Endothelial cell of umbilical vein (primary cell): ENCODE results near the gene ERGIC1. TPM values are rescaled to one million over a fixed set of nuclear protein-coding genes. Genes with fewer than 3 reads are reported as not detected.

Experiments used
- BruUV-seq: library from RNA; stranded (reverse); fragments of 400-500 nt; replicated peaks from 2 replicates; lab custom pipeline; 2021; lab: Mats Ljungman, UMichigan
- CTCF ChIA-PET: fragments of 300-600, 350-600 bp; sonication (Branson Sonifier 250); formaldehyde crosslinking; loops from one replicate; lab custom pipeline; 2021; ENCODE audit warnings: antibody characterized with exemption, inconsistent platforms; lab: Charles Lee
- POLR2A ChIA-PET: fragments of 300-600, 350-600 bp; sonication (Branson Sonifier 250); formaldehyde crosslinking; loops from one replicate; lab custom pipeline; 2021; ENCODE audit warnings: antibody characterized with exemption, inconsistent platforms; lab: Charles Lee
- DNase-seq: peaks from one replicate; pipeline ENCODE4 v3.0.0-alpha.2; 2011; ENCODE audit warnings: low read depth, low spot score
- FAIRE-seq: peaks from 2 replicates; lab custom pipeline; 2011; peaks lifted over from hg19 to GRCh38; lab: Jason Lieb, UNC
- H2AFZ ChIP-seq: 2 replicates; pipeline ENCODE4 v1.6.0; 2012; ENCODE audit warnings: low read depth, low read length, control low read depth, inconsistent platforms
- H3K27ac ChIP-seq: 2 replicates; pipeline ENCODE4 v1.5.1; 2011; ENCODE audit warnings: low read depth, mild to moderate bottlenecking, control low read depth, low read length, moderate library complexity; ENCODE audit not compliant: insufficient read depth
- H3K27me3 ChIP-seq, 2 experiments: 2 replicates each; pipeline versions ENCODE4 v1.6.0 to v1.6.1; 2011; ENCODE audit warnings: low read length in 2 of 2, mixed read lengths in 1 of 2; ENCODE audit not compliant: control insufficient read depth in 2 of 2, insufficient read depth in 2 of 2
- H3K36me3 ChIP-seq, 2 experiments: 2 replicates in 1 of 2; 3 replicates in 1 of 2; pipeline ENCODE4 v1.5.1; 2011; ENCODE audit warnings: low read length in 2 of 2, mild to moderate bottlenecking in 1 of 2, moderate library complexity in 1 of 2; ENCODE audit not compliant: control insufficient read depth in 2 of 2, insufficient read depth in 2 of 2; ENCODE audit errors: extremely low read depth in 1 of 2
- H3K4me1 ChIP-seq: 3 replicates; pipeline ENCODE4 v1.5.1; 2011; ENCODE audit warnings: mild to moderate bottlenecking, low read length; ENCODE audit not compliant: control insufficient read depth, insufficient read depth; ENCODE audit errors: extremely low read depth
- H3K4me2 ChIP-seq: 2 replicates; pipeline ENCODE4 v1.6.1; 2011; ENCODE audit warnings: low read length, control low read depth, mixed read lengths; ENCODE audit not compliant: insufficient read depth
- H3K4me3 ChIP-seq, 3 experiments: fragments of 200-600 bp in 1 of 3; sonication (generic), shearing (Covaris generic) in 1 of 3; replicated peaks in 1 of 3; 2 replicates each; pipeline ENCODE4 v1.5.1; 2011 to 2016; ENCODE audit warnings: control low read depth in 3 of 3, low read length in 3 of 3, mild to moderate bottlenecking in 2 of 3, inconsistent platforms in 1 of 3, low read depth in 1 of 3, moderate library complexity in 1 of 3; ENCODE audit not compliant: insufficient read depth in 1 of 3
- H3K79me2 ChIP-seq: 2 replicates; pipeline ENCODE4 v1.6.0; 2012; ENCODE audit warnings: low read length, inconsistent platforms; ENCODE audit not compliant: control insufficient read depth, insufficient read depth
- H3K9ac ChIP-seq: replicated peaks from 2 replicates; pipeline ENCODE3; 2011; ENCODE audit warnings: low read length, control low read depth; ENCODE audit not compliant: insufficient read depth; ENCODE audit errors: extremely low read depth
- H3K9me1 ChIP-seq: replicated peaks from 3 replicates; pipeline ENCODE4 v1.6.0; 2011; ENCODE audit warnings: mild to moderate bottlenecking, low read length; ENCODE audit not compliant: control insufficient read depth, insufficient read depth; ENCODE audit errors: extremely low read depth
- H3K9me3 ChIP-seq: replicated peaks from 2 replicates; pipeline ENCODE4 v1.5.1; 2012; ENCODE audit warnings: low read length, inconsistent platforms; ENCODE audit not compliant: control insufficient read depth, insufficient read depth
- H4K20me1 ChIP-seq: replicated peaks from 2 replicates; pipeline ENCODE3; 2011; ENCODE audit warnings: mild to moderate bottlenecking, low read length; ENCODE audit not compliant: control insufficient read depth, insufficient read depth; ENCODE audit errors: extremely low read depth
- EZH2 ChIP-seq: IDR thresholded peaks from 2 replicates; pipeline ENCODE4 v1.6.1; 2012; ENCODE audit warnings: borderline replicate concordance, low read depth, mild to moderate bottlenecking, moderate library complexity, low read length, inconsistent platforms; ENCODE audit not compliant: severe bottlenecking
- FOS ChIP-seq: IDR thresholded peaks from 2 replicates; pipeline ENCODE4 v1.6.1; 2011; ENCODE audit warnings: mild to moderate bottlenecking, low read length, moderate library complexity, borderline replicate concordance; ENCODE audit not compliant: insufficient read depth
- GATA2 ChIP-seq: IDR thresholded peaks from 2 replicates; pipeline ENCODE4 v1.7.0; 2011; ENCODE audit warnings: low read depth, mild to moderate bottlenecking, moderate library complexity, mixed read lengths, low read length; ENCODE audit not compliant: insufficient read length, insufficient read depth
- JUN ChIP-seq: IDR thresholded peaks from 2 replicates; pipeline ENCODE4 v1.6.1; 2011; ENCODE audit warnings: borderline replicate concordance, low read depth; ENCODE audit not compliant: insufficient read length, insufficient read depth
- MYC ChIP-seq: IDR thresholded peaks from one replicate; pipeline ENCODE4 v1.6.1; 2011; ENCODE audit warnings: mild to moderate bottlenecking, low read depth, low read length
- POLR2A ChIP-seq: IDR thresholded peaks from 2 replicates; pipeline ENCODE4 v1.6.1; 2012; ENCODE audit warnings: low read depth, mild to moderate bottlenecking, control low read depth, low read length
- POLR2AphosphoS5 ChIP-seq: IDR thresholded peaks from 2 replicates; pipeline ENCODE4 v1.6.1; 2012; ENCODE audit warnings: low read depth, mild to moderate bottlenecking, control low read depth, low read length, moderate library complexity; ENCODE audit not compliant: insufficient read depth
- dilution Hi-C: fragments of 300-500 bp; cut with MboI; formaldehyde crosslinking; loops from one replicate; pipeline ENCODE4 v1.15.0; 2019; ENCODE audit warnings: low sequenced_read_pairs; ENCODE audit not compliant: extremely low pct_ligation_motif_present
- intact Hi-C: fragments of 100-400 bp; cut with micrococcal nuclease; formaldehyde crosslinking; loops from one replicate; pipeline ENCODE4 v1.10.0; 2022
- polyA plus RNA-seq, 4 experiments: library from polyadenylated mRNA; depleted of rRNA in 3 of 4; stranded (reverse) in 3 of 4; unstranded in 1 of 4; fragments of >200 nt; gene quantifications; 2 replicates each; pipeline versions ENCODE4 v1.2.1 to v1.2.3, GENCODE V29; 2011 to 2012; ENCODE audit warnings: missing spikeins in 1 of 4
- total RNA-seq: library from RNA; stranded (reverse); gene quantifications from 2 replicates; pipeline ENCODE4 v1.2.3, GENCODE V29; 2021
- TF ChIP-seq, protein P1 (sequence below): IDR thresholded peaks from 2 replicates; pipeline ENCODE4 v1.6.1; 2011; ENCODE audit not compliant: insufficient read depth, insufficient read length
- TF ChIP-seq, protein P2 (sequence below), 2 donors: IDR thresholded peaks; 1 replicate in 1 of 2; 2 replicates in 1 of 2; pipeline ENCODE4 v1.5.1; 2011; ENCODE audit warnings: low read length in 2 of 2, mild to moderate bottlenecking in 2 of 2, moderate library complexity in 2 of 2, control low read depth in 1 of 2, inconsistent platforms in 1 of 2, low read depth in 1 of 2; ENCODE audit not compliant: insufficient read depth in 1 of 2; ENCODE audit errors: extremely low read depth in 1 of 2

The ERGIC1 gene
- total and polyA plus RNA-seq, 2 donors (not counting 3 experiments of a cell fraction or from before 2014, with no cell fraction given), result 105 to 109 TPM

DNA sequence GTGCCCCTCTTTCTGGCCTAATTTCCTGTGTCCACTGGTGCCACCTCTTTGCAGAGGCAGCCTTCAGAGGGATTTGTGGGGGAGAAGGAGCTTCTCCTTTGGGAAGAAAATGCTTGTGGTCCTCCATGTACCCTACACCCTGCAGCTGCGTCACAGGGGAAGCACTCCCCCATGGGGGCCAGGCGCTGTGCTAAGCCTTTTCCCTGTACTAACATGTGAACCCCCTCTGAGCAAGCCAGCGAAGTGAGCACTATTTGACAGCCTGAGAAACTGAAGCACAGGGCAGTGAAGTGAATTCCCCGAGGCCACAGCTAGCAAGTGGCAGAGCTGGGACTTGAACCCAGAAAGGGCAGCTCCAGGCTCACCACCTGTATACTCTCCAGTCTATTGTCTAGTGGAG is 32.3 kb downstream of the ERGIC1 start:
- no peak overlapping the region for H3K4me2 ChIP-seq
- peaks cover 48% of the 10 kb centered on the region for H3K4me1 ChIP-seq
- no peak for DNase-seq
- no peak overlapping the region for H3K4me3 ChIP-seq
- H4K20me1 ChIP-seq, result no peaks in the 10 kb centered on the region
- no peaks in the 10 kb centered on the region for H3K9me3 ChIP-seq
- intact Hi-C loops (no loop called here), dilution Hi-C loops (no loop called here)
- no peak for FAIRE-seq
- H3K9me1 ChIP-seq, result no peaks in the 10 kb centered on the region
- ChIA-PET POLR2A (no interaction called here), CTCF (interaction anchor here (1.4 kb wide), 1 partner anchor 21 kb away, joined by 3 read pairs; no protein-coding TSS in a partner anchor)
- no peaks in the 10 kb centered on the region for H3K27me3 ChIP-seq
- no peaks in the 10 kb centered on the region for H3K36me3 ChIP-seq
- no peak overlapping the region for H2AFZ ChIP-seq
- no peak overlapping the region for H3K9ac ChIP-seq
- peaks cover 5% of the 10 kb centered on the region for H3K79me2 ChIP-seq
- no TSS peak for BruUV-seq
- H3K27ac ChIP-seq, result no peak overlapping the region
- TF ChIP-seq GATA2 (no peak), POLR2AphosphoS5 (no peak), FOS (no peak), MYC (no peak)
- TF ChIP-seq, protein P1, sequence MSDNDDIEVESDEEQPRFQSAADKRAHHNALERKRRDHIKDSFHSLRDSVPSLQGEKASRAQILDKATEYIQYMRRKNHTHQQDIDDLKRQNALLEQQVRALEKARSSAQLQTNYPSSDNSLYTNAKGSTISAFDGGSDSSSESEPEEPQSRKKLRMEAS, result no peak

DNA sequence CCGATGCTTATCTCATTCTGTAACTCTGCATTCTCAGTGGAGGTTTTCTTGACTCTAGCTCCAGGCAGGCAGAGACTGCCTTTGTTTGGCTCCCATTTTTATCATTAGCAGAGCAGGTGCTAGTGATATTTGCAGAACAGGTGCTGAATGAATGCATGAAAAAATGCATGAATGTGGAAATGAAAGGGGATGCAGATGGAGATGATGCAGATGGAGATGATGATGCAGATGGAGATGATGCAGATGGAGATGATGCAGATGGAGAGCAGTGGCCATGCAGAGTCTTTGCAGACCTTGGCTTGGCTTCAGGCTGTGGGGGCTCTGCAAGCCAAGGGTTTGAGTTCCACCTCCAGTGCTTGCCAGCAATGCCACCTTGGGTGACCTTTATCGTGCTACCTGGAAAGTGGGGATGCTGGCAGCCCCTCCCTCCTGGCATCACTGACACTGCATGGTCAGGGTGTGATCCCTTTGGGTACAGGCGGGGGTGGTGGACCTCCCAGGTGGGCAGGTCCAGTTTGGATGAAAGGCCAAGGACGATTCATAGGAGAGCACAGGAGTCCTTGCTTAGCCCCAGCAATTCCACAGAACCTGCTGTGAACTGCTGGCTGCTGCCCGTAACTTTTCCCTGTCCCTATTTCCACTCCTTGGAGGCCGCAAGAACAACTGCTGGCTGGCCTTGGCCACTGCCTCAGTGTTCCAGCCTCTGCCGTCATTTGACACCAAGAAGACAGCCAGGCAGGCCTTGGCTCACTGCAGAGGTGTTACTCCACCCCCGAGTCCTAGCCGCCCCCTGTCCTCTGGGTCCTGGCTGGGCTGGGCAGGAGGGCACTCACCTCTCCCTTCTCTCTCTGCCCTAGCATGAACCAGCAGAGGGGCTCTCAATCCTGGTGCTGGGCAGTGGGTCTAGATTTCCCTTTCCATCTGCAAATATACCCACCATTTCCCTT is 33.0 kb downstream of the ERGIC1 start:
- FAIRE-seq, result no peak
- no TSS peak for BruUV-seq
- TF ChIP-seq EZH2, result no peak
- TF ChIP-seq, protein P1, result no peak
- no peak for TF ChIP-seq MYC
- no peak for TF ChIP-seq POLR2AphosphoS5
- TF ChIP-seq JUN, result no peak
- no peak for TF ChIP-seq POLR2A
- no peak for TF ChIP-seq GATA2
- no peak for TF ChIP-seq FOS
- TF ChIP-seq, protein P2, sequence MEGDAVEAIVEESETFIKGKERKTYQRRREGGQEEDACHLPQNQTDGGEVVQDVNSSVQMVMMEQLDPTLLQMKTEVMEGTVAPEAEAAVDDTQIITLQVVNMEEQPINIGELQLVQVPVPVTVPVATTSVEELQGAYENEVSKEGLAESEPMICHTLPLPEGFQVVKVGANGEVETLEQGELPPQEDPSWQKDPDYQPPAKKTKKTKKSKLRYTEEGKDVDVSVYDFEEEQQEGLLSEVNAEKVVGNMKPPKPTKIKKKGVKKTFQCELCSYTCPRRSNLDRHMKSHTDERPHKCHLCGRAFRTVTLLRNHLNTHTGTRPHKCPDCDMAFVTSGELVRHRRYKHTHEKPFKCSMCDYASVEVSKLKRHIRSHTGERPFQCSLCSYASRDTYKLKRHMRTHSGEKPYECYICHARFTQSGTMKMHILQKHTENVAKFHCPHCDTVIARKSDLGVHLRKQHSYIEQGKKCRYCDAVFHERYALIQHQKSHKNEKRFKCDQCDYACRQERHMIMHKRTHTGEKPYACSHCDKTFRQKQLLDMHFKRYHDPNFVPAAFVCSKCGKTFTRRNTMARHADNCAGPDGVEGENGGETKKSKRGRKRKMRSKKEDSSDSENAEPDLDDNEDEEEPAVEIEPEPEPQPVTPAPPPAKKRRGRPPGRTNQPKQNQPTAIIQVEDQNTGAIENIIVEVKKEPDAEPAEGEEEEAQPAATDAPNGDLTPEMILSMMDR (IDR thresholded peaks at IDR 0.05; ENCODE audit: extremely low read depth in 1 of 2, insufficient read depth in 1 of 2, low read depth in 1 of 2, low read length in 2 of 2), result no peak
- H3K9me1 ChIP-seq, result no peaks in the 10 kb centered on the region
- intact Hi-C loops (no loop called here), dilution Hi-C loops (no loop called here)
- no peaks in the 10 kb centered on the region for H3K9me3 ChIP-seq
- H4K20me1 ChIP-seq, result no peaks in the 10 kb centered on the region
- peaks cover 50% of the 10 kb centered on the region for H3K4me1 ChIP-seq
- no peaks in the 10 kb centered on the region for H3K36me3 ChIP-seq
- no peak overlapping the region for H3K4me3 ChIP-seq
- no peak for DNase-seq
- H3K9ac ChIP-seq, result no peak overlapping the region
- no peaks in the 10 kb centered on the region for H3K27me3 ChIP-seq
- no peak overlapping the region for H2AFZ ChIP-seq
- ChIA-PET CTCF (interaction anchor here (1.4 to 6.3 kb wide), 2 partner anchors 21 to 96 kb away, joined by 3 to 85 read pairs; partner anchors contain the start of gene DUSP1), POLR2A (interaction anchor here (4.6 kb wide), 1 partner anchor 96 kb away, joined by 40 read pairs; the partner anchor contains the start of gene DUSP1)
- H3K27ac ChIP-seq, result no peak overlapping the region
- H3K79me2 ChIP-seq, result peaks cover 6% of the 10 kb centered on the region
- H3K4me2 ChIP-seq, result no peak overlapping the region
